RPMI8226 (cell line): Measurements from ENCODE around the gene VANGL1.

Experiments used
- DNase-seq: peaks from one replicate; pipeline ENCODE4 v3.0.0-alpha.2; 2015

VANGL1 gene

GRCh38 chr1:115706587-115707425, 65.0 kb downstream of the VANGL1 start:
- peak; percentile 23 for DNase-seq

- no peak for DNase-seq
Measured at GRCh38 chr1:115710859-115711624, 69.3 kb downstream of the VANGL1 start.

- no peak for DNase-seq
Measured at GRCh38 chr1:115712911-115713609, 71.3 kb downstream of the VANGL1 start.

- DNase-seq = no peak
Measured at GRCh38 chr1:115713906-115714305, 72.1 kb downstream of the VANGL1 start.

GRCh38 chr1:115714572-115715141, 72.9 kb downstream of the VANGL1 start:
- DNase-seq = no peak

GRCh38 chr1:115717541-115717940, 75.8 kb downstream of the VANGL1 start:
- DNase-seq = peak; percentile 28

GRCh38 chr1:115718011-115718754, 76.4 kb downstream of the VANGL1 start:
- DNase-seq = no peak

GRCh38 chr1:115719285-115719684, 77.5 kb downstream of the VANGL1 start:
- no peak for DNase-seq

- DNase-seq = no peak
Measured at GRCh38 chr1:115722221-115722620, 80.5 kb downstream of the VANGL1 start.

- no peak for DNase-seq
Measured at GRCh38 chr1:115723756-115724155, 82.0 kb downstream of the VANGL1 start.

GRCh38 chr1:115725600-115725999, 83.8 kb downstream of the VANGL1 start:
- DNase-seq = no peak

- no peak for DNase-seq
Measured at GRCh38 chr1:115726161-115726560, 84.4 kb downstream of the VANGL1 start.

- no peak for DNase-seq
Measured at GRCh38 chr1:115726570-115726969, 84.8 kb downstream of the VANGL1 start.

GRCh38 chr1:115727706-115728249, 86.0 kb downstream of the VANGL1 start:
- no peak for DNase-seq

GRCh38 chr1:115728341-115728740, 86.6 kb downstream of the VANGL1 start:
- no peak for DNase-seq

GRCh38 chr1:115729756-115730155, 88.0 kb downstream of the VANGL1 start:
- no peak for DNase-seq

GRCh38 chr1:115732316-115732715, 90.5 kb downstream of the VANGL1 start:
- DNase-seq = no peak

GRCh38 chr1:115740811-115741210, 99.0 kb downstream of the VANGL1 start:
- DNase-seq = no peak

GRCh38 chr1:115744646-115745275, 103.0 kb downstream of the VANGL1 start:
- DNase-seq = no peak

- no peak for DNase-seq
Measured at GRCh38 chr1:115746021-115746690, 104.4 kb downstream of the VANGL1 start.
